ENCODE data around the gene TESK2. TPM values are rescaled to one million over a fixed set of nuclear protein-coding genes. Genes with fewer than 3 reads are reported as not detected.

Gene TESK2
- total and polyA plus RNA-seq, 11 donors: 0.50 to 4.7 (median 1.5) TPM

DNA sequence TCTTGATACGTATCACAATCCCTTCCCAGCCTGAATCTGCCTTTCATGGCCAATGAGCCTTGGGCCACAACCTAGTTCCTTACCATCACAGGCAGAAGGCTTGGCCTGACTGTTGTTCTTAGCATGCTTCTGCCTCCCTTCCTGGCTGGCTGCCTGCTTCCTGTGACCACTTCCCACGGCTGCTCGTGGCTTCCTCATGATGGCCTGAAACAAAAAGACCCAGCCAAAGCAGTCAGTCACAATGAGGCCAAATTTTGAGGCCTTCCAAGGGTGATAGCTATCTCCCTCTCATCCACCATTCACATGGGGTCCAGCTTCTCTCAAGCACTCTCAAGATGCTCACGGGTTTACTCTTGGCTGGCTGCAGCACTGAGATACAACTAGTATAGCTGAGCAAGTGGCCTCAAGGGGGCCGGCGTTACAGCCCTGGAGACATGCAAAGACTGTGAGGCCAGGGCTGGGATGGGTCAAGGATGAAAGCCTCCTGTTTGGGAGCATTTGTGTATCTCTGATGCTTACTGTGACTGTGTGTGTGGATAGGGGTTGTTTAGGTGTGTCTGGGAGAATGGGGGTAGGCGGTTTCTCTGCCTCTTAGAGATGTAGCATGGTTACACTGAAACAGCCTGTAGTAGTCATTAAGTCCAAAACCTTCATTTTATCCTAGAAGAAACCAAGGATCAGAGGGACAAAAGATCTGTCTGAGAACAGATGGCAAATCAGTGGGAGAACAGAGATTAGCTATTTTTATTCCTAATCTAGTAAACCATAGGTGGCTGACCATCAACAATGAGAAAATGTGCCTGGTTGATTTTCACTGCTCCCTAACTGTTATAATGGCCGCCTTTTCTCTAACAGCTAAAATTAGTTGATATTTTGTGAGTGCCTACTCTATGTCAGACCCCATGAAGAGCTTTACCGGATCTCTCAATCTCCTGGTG lies 156.4 kb downstream of the TESK2 start:
- peaks cover 0 to 20% (median 12%) of the 10 kb centered on the region in 12 donors for H3K4me1 ChIP-seq
- no peak for TF ChIP-seq POLR2A (IDR thresholded peaks at IDR 0.05)
- TF ChIP-seq, protein P1, sequence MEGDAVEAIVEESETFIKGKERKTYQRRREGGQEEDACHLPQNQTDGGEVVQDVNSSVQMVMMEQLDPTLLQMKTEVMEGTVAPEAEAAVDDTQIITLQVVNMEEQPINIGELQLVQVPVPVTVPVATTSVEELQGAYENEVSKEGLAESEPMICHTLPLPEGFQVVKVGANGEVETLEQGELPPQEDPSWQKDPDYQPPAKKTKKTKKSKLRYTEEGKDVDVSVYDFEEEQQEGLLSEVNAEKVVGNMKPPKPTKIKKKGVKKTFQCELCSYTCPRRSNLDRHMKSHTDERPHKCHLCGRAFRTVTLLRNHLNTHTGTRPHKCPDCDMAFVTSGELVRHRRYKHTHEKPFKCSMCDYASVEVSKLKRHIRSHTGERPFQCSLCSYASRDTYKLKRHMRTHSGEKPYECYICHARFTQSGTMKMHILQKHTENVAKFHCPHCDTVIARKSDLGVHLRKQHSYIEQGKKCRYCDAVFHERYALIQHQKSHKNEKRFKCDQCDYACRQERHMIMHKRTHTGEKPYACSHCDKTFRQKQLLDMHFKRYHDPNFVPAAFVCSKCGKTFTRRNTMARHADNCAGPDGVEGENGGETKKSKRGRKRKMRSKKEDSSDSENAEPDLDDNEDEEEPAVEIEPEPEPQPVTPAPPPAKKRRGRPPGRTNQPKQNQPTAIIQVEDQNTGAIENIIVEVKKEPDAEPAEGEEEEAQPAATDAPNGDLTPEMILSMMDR (IDR thresholded peaks at IDR 0.05): no peak
- WGBS, 4 donors: 65 to 76% (median 72%) methylated on average over 8 to 9 of the region's 9 CpGs
- H3K4me3 ChIP-seq: no peak overlapping the region
- H3K27me3 ChIP-seq: no peaks in the 10 kb centered on the region
- peak in 3 of 4 donors; percentile 41 to 67 (median 60) for ATAC-seq
- H3K27ac ChIP-seq: peak overlapping the region in 7 of 12 donors; percentile 8 to 51 (median 25)
- H3K36me3 ChIP-seq: peaks cover 0 to 53% (median 42%) of the 10 kb centered on the region in 9 donors
- intact Hi-C loops (cut with DNase I): loop anchor here in 1 of 10 donors (5.0 kb wide), 1 partner anchor 32 kb away; no protein-coding TSS in a partner anchor
- no peaks in the 10 kb centered on the region for H3K9me3 ChIP-seq
- DNase-seq: peak in 4 of 5 donors; percentile 46 to 70 (median 62)

DNA sequence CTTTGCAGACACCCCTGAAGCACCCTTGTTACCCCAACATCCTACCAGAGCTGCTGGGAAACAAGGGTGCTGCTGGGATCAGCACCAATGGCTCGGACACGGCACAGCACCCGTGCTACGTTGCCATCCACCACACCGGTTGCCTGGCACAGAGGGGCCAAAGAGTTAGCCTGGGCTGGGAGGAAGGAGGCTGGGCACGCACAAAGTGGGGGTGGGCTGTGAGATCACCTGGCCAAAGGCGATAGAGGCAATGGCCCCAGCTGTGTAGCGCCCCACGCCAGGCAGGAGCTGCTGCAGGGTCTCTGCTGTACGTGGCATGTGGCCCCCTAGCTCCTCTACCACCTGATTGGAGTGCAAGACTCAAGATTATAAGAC lies 158.6 kb downstream of the TESK2 start:
- 93 to 98% (median 96%) methylated on average over 7 to 10 of the region's 10 CpGs for WGBS, 4 donors
- ATAC-seq (no peak), DNase-seq (no peak)
- Histone ChIP-seq H3K9me3 (no peaks in the 10 kb centered on the region), H3K4me3 (no peak overlapping the region), H3K27ac (no peak overlapping the region), H3K27me3 (peaks cover 0 to 5% (median 0%) of the 10 kb centered on the region in 9 donors), H3K4me1 (peaks cover 0 to 19% (median 7%) of the 10 kb centered on the region in 12 donors), H3K36me3 (peaks cover 0 to 61% (median 45%) of the 10 kb centered on the region in 9 donors)
- TF ChIP-seq, protein P1 (IDR thresholded peaks at IDR 0.05): no peak
- TF ChIP-seq POLR2A (IDR thresholded peaks at IDR 0.05): no peak
- intact Hi-C loops (cut with DNase I): no loop called here

DNA sequence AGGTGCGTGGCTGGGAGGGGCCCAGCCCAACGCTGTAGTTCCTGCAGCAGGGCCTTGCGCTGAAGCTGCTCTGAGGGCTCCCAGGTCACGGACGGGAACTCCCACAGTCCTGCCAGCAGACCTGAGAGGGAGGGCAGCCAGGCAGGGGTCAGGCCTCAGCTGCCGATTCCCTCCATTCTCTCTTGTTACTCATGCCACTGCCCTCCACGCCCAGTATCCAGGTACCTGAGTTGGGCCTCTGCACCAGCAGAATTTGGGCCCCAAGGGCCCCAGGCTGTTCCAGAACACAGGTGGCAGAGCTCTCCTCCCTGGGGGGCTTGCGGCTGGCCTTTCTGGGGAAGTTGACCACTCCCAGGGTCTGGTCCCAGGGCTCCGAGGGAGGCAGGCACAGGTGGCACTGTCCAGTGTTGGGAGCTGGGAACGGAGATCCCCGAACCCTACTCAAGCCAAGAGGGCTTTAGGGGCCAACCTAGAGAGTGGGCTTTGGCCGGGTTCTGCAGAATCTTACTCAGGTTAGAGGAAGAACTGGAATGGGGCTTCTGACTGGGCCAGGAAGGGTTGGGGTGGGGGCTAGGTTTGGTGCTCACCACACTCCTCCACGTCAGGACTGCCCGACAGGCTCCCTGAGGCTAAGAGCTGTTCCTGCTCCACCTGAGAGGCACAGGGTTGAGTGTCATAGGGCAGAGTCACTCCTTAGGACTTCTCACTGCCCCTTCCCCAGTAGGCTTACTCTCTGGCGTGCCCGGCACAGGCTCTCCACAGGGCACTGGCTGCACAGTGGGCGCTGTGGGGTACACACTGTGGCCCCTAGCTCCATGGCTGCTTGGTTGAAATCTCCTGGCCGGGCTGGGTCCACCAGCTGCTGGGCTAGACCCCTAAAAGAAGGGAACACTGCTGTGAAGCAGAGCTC lies 159.3 kb downstream of the TESK2 start:
- Histone ChIP-seq H3K9me3 (no peaks in the 10 kb centered on the region), H3K4me3 (no peak overlapping the region), H3K36me3 (peaks cover 0 to 61% (median 45%) of the 10 kb centered on the region in 9 donors), H3K27me3 (peaks cover 0 to 6% (median 0%) of the 10 kb centered on the region in 9 donors), H3K4me1 (peaks cover 0 to 25% (median 13%) of the 10 kb centered on the region in 12 donors), H3K27ac (no peak overlapping the region)
- WGBS, 4 donors: 92 to 97% (median 95%) methylated on average over 10 to 18 of the region's 18 CpGs
- ATAC-seq (no peak), DNase-seq (no peak)
- TF ChIP-seq POLR2A (IDR thresholded peaks at IDR 0.05): no peak
- TF ChIP-seq, protein P1 (IDR thresholded peaks at IDR 0.05): no peak
- intact Hi-C loops (cut with DNase I): no loop called here

All from heart left ventricle (tissue), 16 donors.